ENCODE results near the gene CIPC.

GRCh38 chr14:77145975-77146740 is 48.1 kb downstream of the CIPC start:
- TF ChIP-seq CTCF (IDR thresholded peaks at IDR 0.05) (no peak), POLR2A (IDR thresholded peaks at IDR 0.05) (no peak)
